HG02884 (cell line): ENCODE measurements around the gene CCDC141.

Source experiments
- ATAC-seq: cut with Tn5 transposase; IDR thresholded peaks from one replicate; pipeline ENCODE4 v1.9.1; 2021; ENCODE audit warnings: mild to moderate bottlenecking, moderate library complexity; ENCODE audit not compliant: unreplicated experiment

The CCDC141 gene

DNA sequence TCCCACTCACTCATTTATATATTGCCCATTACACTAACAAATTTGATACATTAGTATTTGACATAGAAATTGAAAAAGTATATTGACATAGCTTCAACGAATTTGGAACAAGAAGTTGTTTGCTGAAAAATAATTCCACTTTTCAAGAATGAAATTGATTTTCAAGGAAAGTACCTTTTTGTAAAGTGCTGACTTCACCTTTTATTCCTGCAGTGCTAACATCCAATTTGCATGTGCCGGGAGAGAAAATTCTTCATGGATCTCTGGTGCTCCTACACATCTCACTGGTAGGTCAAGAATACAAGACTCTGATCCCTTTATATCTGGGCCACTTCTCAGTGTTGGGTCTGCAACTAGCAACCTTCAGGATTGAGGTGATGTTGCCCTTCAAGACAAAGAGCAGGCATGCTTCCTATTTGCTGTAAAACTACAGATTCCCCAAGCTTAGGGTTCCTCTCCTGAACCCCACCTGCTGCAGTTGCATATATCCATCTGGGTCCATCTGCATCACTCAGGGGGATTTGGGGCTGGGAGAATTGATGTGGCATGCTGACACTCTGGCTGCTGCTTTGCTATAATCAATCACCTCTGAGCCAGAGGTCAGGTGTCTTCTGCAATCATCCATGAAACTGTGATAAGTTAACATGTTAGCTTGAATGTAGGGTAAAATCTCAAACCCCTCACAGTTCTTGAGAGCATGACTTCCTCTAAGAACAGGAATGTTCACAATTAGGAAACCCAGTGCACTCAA is 134.3 kb downstream of the CCDC141 start:
- ATAC-seq = no peak

DNA sequence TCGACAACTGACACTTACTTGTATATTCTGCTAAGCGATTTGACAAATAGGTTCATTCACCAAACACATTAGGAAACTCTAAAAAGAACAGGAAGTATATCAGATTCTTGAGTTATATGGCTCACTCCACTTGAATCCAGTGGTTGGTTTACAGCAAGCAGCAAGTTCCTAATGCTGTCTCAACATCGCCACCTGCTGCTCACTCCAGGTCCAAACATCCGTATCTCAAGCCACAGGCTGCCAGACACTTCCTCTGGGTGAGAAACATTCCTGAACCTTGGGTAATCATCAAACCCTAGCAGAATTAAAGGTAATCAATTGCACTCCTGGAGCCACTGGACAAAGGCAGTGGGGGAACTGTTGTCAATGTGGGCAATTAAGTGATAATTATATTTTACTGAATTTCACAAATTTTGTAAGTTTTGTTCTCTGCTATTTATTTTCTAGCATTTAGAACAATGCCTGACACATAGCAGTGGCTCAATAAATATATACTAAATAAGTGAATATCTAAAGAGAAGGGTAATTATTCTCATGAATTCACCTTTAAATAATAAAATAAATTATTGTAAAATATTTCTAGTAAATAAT is 135.6 kb downstream of the CCDC141 start:
- peak; percentile 75 for ATAC-seq

DNA sequence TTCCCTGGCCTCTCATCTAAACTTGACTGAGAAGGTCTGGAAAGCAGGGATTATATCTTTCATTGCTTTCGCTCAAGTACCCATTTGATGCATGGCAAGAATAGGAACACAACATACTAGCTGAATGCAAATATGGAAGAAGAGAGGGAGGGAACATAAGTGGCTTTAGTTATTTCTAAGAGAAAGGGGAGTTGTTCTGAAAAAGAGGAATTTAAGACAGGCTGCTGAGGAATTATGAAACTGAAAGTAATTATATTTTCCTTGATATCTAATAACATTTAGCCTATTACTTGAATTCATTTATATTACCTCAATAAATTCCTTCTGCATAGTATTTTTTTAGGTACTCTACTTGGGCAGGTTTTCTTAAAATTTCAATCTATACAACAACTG is 136.9 kb downstream of the CCDC141 start:
- no peak for ATAC-seq

DNA sequence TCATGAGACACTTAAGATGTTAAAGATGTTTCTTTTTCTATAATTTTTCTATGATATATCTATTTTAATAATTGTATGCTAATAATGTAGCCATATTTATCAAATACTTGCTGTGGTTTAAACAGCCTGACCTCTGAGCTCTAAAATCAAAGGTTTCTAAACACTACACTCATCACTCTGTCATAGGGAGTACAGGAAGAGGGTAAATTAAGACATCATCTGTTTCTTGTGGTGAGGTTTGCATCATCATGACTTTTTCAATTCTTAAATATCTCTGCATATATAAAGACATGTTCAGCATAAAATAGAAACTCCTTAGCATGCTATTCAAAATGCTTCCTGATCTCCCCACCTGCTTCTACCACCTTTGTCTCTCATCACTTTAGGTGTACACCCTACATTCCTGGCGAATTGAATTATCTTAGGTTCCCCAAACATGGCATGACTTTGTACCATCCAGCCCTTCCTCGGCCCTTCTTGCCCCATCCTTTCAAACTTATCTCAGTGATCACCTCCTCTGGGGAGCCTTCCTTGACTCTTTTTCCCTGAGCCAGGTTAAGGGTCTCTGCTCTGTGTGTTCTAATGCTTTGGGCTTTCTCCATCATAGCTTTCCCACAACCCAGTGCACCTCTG is 137.4 kb downstream of the CCDC141 start:
- no peak for ATAC-seq

DNA sequence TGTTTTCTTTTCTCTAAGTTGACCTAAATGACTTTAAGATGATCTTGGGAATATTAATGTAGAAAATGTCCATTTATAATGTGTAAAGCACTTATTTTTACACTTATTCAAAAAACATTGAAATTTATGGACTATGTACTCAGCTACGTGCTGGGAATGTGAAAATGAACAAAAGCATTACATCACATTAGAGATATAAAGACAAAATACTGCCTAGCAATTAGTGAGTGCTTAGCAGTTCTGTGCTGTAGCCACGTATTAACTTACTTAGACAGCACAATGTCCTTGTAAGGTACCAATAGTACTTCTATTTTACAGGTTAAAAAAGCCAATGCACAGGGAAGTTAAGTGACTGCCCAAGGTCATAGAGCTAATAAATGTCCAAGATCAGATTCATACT is 138.9 kb downstream of the CCDC141 start:
- ATAC-seq = no peak

DNA sequence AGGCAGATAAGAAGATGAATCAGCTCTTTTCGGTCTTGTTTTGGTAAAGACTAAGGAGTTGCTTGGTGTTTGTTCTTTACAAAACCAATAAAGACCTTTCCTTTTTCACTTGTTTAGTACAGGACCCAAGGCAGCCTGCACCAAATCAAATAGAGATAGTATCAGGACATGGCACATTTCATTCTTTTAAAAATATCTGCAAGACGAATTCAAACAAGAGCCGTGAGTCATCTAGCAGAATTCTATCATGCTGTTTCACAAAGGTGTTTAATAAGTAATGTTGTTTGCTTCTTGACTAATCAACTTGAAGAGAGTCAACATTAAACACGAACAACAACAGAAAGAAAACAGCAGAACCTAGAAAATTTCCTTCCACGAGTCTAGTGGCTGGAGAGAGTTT is 139.9 kb downstream of the CCDC141 start:
- ATAC-seq = no peak

DNA sequence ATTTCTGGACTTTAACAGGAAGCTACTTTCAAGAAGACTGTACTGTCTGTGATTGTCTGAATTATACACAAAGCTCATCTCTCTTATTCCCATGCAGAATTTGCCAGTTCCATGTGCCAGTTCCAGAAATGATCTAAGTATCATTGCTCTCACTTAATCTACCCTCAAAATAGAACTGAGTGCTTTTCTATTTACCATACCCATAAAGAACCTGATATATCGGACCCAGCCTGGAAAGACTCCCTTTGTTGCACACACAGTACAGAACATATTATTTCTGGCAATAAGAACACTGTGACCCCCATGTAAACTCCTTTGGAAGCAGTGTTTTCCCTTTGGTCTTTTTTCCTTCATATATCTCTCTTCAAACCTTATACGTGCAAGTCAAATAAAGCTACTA is 140.4 kb downstream of the CCDC141 start:
- ATAC-seq = no peak

DNA sequence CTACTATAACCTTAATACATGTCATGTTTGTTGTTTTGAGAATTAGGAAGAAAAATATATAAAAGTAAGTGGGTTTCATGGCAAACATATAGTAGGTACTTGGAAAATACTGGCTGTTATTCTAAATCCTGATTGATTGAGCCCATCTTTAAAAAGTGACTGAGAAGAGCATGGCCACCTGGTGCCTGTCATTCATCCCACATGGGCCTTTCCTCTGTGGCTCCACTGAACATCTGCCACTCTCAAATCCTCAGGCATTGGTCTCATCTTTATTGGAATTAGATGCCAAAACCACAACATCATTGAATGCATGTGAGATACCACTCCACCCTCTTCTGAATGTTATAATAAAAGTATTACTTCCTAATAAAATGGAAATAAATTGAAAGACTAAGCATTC is 141.1 kb downstream of the CCDC141 start:
- ATAC-seq = no peak

DNA sequence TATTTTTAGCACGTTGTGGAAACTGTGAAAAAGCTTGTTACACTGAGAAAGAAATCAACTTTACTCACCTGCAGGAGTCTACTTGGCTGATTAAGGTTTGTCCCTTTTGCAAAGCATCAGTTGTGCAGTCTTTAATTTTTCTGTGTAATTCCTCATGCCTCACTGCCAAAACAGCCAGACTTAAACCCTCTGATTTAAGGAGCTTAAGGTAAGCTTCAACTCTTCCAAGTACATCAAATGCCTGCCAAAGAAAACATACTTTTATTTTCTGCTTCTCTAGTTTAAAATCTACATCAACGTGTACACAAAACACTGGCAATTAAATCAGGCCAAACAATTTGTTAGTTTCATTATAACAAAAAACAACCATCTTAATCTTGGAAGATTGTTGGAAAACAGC is 144.7 kb downstream of the CCDC141 start:
- ATAC-seq = no peak

DNA sequence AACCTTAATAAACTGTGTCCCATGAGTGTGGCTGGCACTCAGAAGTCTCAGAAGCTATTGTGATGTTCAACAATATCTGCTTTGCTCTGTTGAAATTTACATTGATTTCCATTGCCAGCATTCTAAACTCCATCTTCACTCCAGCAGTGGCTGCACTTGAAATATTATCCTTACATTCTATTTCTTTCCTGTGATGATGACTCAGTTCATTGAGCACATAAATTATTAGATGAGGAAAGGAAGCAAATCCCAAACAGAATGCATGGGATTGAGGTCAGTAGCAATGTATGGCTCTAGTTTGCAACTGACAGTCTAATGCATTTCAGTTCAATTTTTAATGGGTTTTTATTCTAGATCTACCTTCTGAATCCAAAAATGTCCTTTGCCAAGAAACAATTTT is 150.3 kb downstream of the CCDC141 start:
- no peak for ATAC-seq

DNA sequence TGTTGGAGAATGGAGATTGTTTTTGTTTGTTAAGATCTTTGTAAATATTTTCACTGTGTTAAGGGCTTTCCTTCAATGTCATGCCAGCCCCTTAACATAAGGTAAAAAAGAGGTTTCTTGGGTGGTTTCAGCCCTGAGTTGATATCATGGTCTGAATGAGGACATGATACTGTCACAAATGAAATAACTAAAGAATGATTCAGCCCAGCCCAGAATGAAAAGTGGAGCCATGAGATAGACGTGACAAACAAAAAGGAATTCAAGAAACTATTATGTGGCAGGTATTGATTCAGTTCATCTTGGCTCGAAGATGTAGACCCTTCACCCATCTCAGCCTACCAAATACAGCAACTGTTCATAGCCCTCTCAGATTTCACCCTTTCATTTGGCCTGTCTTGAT is 154.1 kb downstream of the CCDC141 start:
- ATAC-seq = no peak

DNA sequence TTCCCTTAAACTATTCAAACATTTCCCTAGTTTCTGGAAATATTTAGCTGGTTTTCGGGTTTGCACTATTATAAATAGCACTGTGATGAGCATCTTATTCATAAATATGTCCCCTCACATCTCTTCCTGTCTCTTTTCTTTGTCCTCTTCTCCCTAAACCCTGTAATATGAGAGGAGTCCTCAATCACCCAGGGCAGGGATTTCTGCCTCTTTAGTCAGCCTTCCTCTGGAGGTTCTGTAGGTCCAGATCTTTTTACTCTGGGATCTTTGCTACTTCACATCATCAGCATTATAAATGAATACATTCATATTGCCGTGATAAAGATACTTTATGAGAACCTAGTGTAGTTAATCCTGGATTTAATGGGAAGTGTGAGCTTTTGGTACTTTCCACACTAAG is 154.8 kb downstream of the CCDC141 start:
- ATAC-seq = no peak

DNA sequence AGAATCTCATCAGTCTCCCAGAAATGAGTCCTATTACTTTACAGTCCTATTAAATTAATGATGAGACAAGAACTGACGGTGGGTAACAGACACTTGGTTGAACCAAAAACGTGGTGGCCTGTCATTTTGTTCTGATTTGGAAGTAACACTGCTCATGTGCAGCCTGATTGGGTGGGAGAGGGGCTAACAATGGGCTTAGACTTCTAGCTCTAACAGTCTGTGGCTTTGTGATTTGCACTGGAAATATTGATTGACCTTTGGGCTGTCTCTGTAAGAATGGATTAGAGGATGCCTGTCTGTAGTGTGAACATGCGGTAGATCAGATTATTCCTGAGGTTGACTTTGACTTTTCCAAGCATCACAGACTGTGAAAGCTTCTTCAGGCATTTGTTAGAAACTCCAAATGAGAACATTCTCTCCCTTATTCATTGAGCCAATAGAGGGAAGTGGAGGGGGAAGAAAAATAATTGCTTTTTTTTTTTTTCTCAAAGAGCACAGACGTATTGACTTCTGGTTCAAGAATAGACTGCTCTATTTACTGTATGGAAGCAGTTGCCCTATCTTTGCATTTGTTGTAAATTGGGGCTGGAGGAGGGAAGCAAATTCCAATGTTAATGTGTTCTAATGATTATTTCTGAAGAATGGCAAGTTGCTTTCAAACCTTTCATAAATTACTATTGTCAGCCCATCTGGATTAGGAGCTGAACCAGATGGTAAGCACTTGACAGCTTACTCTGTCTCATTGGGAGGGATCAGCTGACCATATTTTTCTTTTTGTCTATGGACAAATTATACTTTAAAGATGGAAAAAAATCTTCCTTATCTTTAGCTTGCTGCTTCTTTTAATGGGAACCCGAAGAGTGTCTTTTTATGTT is 156.9 kb downstream of the CCDC141 start:
- no peak for ATAC-seq

DNA sequence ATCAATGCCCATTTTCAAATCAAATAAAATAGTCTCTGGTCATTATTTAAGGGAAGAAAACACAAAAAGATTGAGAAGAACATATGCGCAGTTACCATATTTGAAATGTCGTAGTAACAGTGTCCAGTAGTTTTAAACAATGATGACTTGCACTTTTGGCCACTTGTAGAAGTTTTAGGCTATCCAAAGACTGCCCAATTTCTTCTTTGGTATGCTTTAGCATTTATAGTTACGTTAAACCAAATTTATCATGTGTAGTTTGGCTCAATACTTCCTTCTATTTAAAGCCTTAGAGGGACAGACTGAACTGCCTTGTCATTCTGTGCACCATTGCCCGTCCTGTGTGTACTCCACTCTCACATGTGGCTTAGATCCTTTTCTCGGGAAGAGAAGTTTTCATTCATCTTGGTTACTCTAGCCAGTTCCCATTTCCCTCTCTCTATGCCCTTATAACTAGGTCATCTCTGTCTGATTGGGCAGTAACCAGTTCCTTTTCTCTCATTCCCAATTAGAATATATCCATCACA is 157.9 kb downstream of the CCDC141 start:
- no peak for ATAC-seq

DNA sequence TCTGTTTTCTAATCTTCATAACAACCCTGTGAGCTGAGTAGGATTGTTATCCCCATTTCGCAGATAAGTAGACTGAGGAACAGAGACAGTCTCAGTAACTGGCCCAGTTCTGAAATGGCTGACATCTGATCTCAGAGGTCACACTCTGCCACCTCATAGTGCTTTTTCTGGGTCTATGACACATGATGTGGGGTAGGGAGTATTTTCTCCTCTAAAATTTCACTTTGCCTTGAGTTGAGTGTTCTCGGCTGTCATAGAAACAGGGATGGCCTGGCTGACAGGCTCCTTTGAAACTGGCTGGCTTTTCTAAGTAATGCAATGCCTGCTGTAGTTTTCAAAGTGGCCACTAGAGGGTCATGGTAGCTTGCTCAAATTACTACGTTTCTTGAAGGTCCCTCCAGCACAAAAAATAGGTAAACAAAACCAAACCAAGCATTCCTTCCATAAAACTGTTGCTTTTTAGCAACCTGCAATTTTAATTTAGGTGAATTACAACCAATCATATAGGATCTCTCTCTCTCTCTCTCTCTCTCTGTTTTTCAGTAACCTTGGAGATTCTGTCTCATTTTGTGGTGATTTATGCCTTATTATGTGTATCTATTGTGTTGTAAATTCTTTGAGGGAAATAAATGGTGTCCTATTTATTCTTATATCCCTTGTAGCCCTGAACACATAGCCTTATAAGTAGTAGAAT is 158.5 kb downstream of the CCDC141 start:
- peak; percentile 84 for ATAC-seq

DNA sequence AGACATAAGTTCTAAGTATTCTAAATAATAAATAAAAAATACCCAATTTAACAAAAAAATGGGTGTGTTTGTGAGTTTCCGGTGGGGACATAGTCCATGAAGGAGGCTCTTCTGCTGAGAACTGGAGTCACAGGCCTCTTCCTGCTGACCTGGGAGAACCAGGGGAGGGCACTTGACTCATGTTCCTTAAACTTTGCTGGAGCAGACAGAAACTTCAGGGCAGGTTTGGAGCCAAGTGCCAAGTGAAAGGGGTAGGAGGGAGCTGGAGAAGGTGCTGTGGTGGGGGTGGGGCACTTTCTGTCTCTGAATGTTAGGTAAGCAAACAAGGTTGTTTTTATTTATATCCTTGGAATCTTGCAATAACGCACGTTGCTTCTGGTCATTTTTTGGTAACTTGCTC is 163.9 kb downstream of the CCDC141 start:
- ATAC-seq = no peak

DNA sequence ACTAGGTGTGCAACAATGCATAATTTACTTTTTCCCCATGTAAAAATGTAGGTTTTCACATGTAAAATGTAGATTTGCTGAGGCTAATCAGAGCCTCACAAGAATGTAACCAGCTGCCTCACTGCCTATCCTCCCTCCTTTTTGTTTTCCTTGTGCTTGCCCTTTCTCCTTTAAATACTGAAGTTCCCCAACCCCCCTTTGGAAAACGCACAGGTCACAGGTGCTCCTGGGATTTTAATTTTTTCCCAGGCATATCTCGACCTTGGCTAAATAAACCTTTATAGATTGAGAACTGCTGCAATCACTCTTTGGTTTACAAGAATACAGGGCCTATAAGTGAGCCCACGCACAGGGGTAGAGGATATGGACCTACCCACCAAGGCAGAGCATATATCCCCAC is 165.5 kb downstream of the CCDC141 start:
- ATAC-seq = no peak

DNA sequence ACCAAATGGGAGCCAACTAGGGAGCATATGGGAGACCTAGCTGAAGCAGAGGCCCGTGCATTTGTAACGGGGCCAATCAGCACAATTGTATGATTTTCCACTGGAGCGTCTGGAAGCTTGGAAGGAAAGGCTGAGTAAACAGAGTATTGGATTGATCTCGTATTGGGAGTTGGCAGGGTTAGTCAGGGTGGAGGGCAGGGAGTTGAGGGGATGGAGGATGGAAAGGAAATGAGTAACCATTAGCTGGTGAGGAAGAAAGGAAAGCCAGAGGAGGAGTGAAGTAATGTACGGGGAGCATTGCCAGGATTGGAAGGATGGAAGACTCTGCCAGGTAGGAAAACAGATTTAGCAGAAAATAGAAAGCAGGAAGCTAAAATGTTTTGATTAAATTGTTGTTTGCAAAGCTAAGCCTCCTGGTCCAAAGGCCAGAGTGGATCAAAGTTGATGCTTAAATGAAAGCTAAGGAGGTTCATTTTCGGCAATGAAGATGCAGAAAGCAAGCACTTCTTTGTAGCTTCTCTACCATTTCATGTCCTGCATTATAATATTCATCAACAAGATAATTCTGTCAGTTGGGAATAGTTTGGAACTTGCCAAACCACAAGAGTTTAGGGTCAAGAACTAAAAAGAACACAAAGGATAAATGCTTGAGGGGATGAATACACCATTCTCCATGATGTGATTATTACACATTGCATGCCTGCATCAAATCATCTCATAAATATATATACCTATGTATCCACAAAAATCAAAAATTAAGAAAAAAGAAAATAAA is 167.1 kb downstream of the CCDC141 start:
- no peak for ATAC-seq

DNA sequence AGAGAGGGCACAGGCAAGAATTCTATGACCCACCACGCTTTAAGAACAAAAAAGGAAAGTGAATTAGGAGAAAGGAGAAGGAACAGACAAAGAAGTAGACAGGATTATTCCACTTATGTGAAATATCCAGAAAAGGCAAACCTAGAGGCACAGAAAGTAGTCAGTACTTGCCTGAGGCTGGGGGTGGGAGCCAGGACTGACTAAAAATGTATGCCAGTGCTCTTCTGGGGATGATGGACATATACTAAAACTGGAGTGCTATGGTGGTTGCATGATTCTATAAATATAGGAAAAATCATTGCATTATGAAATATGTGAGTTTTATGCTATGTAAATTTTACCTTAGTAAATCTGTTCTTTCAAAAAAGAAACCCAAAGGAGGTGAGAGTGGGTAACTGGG is 168.9 kb downstream of the CCDC141 start:
- ATAC-seq = no peak

DNA sequence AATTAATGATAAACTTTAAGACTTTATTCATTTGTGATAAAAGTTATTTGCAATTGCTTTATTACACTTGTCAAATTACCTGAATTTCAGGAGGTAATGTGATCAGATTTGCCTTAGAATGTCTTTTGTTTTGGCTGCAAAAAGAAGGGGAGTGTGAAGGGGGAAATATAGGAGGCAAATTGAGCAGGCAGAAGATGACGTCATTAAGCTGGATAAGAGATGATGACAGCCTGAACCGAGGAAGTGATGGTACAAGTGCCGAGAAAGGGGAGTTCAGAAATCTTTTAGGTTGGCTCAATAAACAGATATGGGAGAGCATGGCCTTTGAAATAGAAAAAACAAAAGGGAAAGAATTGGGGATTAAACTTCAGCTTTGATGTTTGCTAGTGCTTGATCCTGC is 169.7 kb downstream of the CCDC141 start:
- ATAC-seq = no peak
